GM23338 (cell line): ENCODE results near the gene FAM53B. TPM values are rescaled to one million over a fixed set of nuclear protein-coding genes. Genes with fewer than 3 reads are reported as not detected.
A peak's percentile ranks its signal among the peaks of the same experiment; 100 is the strongest.

Source experiments
- ATAC-seq: fragments of 200-7000 bp; cut with Tn5 transposase; 3 replicates; pipeline ENCODE4 v1.9.1; 2020
- DNase-seq: peaks from one replicate; pipeline ENCODE4 v3.0.0-alpha.2; 2015; ENCODE audit warnings: low spot score
- H2AFZ ChIP-seq: fragments of 200-600 bp; sonication (generic); 2 replicates; pipeline ENCODE4 v1.8.0; 2016; ENCODE audit warnings: antibody characterized with exemption, mild to moderate bottlenecking, moderate library complexity
- H3F3A ChIP-seq: fragments of 200-600 bp; sonication (generic); replicated peaks from 2 replicates; pipeline ENCODE4 v1.8.0; 2017; ENCODE audit warnings: antibody characterized with exemption, mixed run types, low read depth
- H3K27ac ChIP-seq: fragments of 200-600 bp; sonication (generic); 2 replicates; pipeline ENCODE4 v1.6.1; 2016; ENCODE audit warnings: low read depth
- H3K27me3 ChIP-seq: fragments of 200-600 bp; sonication (generic); 2 replicates; pipeline ENCODE4 v1.8.0; 2016; ENCODE audit warnings: mild to moderate bottlenecking, mixed run types, moderate library complexity; ENCODE audit not compliant: insufficient read depth
- H3K36me3 ChIP-seq: fragments of 200-600 bp; sonication (generic); 2 replicates; pipeline ENCODE4 v1.8.0; 2016; ENCODE audit warnings: mild to moderate bottlenecking; ENCODE audit not compliant: insufficient read depth
- H3K4me1 ChIP-seq: fragments of 200-600 bp; sonication (generic); 2 replicates; pipeline ENCODE4 v1.8.0; 2016; ENCODE audit warnings: mild to moderate bottlenecking, moderate library complexity; ENCODE audit not compliant: insufficient read depth
- H3K4me2 ChIP-seq: fragments of 200-600 bp; sonication (generic); 2 replicates; pipeline ENCODE4 v1.7.1; 2017; ENCODE audit warnings: mixed run types
- H3K4me3 ChIP-seq: fragments of 200-600 bp; sonication (generic); 2 replicates; pipeline ENCODE4 v1.6.1; 2016; ENCODE audit warnings: mixed run types
- H3K79me2 ChIP-seq: fragments of 200-600 bp; sonication (generic); replicated peaks from 2 replicates; pipeline ENCODE4 v1.8.0; 2017; ENCODE audit warnings: mild to moderate bottlenecking; ENCODE audit not compliant: insufficient read depth
- H3K9me2 ChIP-seq: fragments of 200-600 bp; sonication (generic); 2 replicates; pipeline ENCODE4 v1.8.0; 2017; ENCODE audit not compliant: insufficient read depth
- H4K20me1 ChIP-seq: fragments of 200-600 bp; sonication (generic); replicated peaks from 2 replicates; pipeline ENCODE4 v1.8.0; 2017; ENCODE audit warnings: mild to moderate bottlenecking; ENCODE audit not compliant: insufficient read depth
- H3K27ac Mint-ChIP-seq: 2 replicates; pipeline ENCODE4 v1.8.0; 2020; ENCODE audit warnings: inconsistent platforms, mild to moderate bottlenecking, moderate library complexity, mixed read lengths
- H3K27me3 Mint-ChIP-seq: 3 replicates; pipeline ENCODE4 v1.8.0; 2022; ENCODE audit warnings: low read depth, mild to moderate bottlenecking, moderate library complexity, mixed read lengths, inconsistent platforms; ENCODE audit not compliant: insufficient read depth, poor library complexity
- H3K36me3 Mint-ChIP-seq: 3 replicates; pipeline ENCODE4 v1.8.0; 2021; ENCODE audit warnings: low read depth, mild to moderate bottlenecking, inconsistent platforms, moderate library complexity, mixed read lengths
- H3K4me1 Mint-ChIP-seq: 3 replicates; pipeline ENCODE4 v1.8.0; 2020; ENCODE audit warnings: mild to moderate bottlenecking, inconsistent platforms, mixed read lengths
- H3K4me3 Mint-ChIP-seq: 3 replicates; pipeline ENCODE4 v1.8.0; 2021; ENCODE audit warnings: moderate library complexity, mild to moderate bottlenecking, inconsistent platforms, mixed read lengths
- H3K9me3 Mint-ChIP-seq: 3 replicates; pipeline ENCODE4 v1.8.0; 2020; ENCODE audit warnings: moderate library complexity, mild to moderate bottlenecking, inconsistent platforms, mixed read lengths
- CREB1 ChIP-seq: fragments of 250-450 bp; sonication (Bioruptor Pico); IDR thresholded peaks from 2 replicates; pipeline ENCODE4 v1.5.0; 2020; ENCODE audit warnings: low read depth, mild to moderate bottlenecking, moderate library complexity
- EZH2phosphoT487 ChIP-seq: fragments of 200-600 bp; sonication (generic); IDR thresholded peaks from one replicate; pipeline ENCODE4 v1.8.1; 2018; ENCODE audit warnings: antibody characterized with exemption; ENCODE audit not compliant: unreplicated experiment
- NANOG ChIP-seq: IDR thresholded peaks from 2 replicates; pipeline ENCODE4 v1.6.1; 2016; ENCODE audit warnings: antibody characterized with exemption, borderline replicate concordance
- POLR2AphosphoS5 ChIP-seq: IDR thresholded peaks from 2 replicates; pipeline ENCODE4 v1.6.1; 2016; ENCODE audit warnings: antibody characterized with exemption, low read depth
- REST ChIP-seq: IDR thresholded peaks from one replicate; pipeline ENCODE4 v1.6.1; 2018; ENCODE audit warnings: antibody characterized with exemption; ENCODE audit not compliant: unreplicated experiment
- STAT1 ChIP-seq: IDR thresholded peaks from one replicate; pipeline ENCODE4 v1.6.1; 2016; ENCODE audit warnings: antibody characterized with exemption; ENCODE audit not compliant: unreplicated experiment
- ZNF114 ChIP-seq: fragments of 250-450 bp; sonication (Bioruptor Pico); IDR thresholded peaks from 2 replicates; pipeline ENCODE4 v1.5.0; 2020; ENCODE audit warnings: mild to moderate bottlenecking, moderate library complexity
- ZNF331 ChIP-seq: fragments of 250-450 bp; sonication (Bioruptor Pico); IDR thresholded peaks from 2 replicates; pipeline ENCODE4 v1.5.0; 2020; ENCODE audit warnings: low read depth, mild to moderate bottlenecking, moderate library complexity
- polyA plus RNA-seq: library from polyadenylated mRNA; unstranded; fragments of >200 nt; fragmentation: Nextera tagmentation; extraction: Ambion mirVana; gene quantifications from 2 replicates; pipeline ENCODE4 v1.2.1, GENCODE V29; 2016
- total RNA-seq: library from RNA; depleted of rRNA; stranded (reverse); fragments of >200 nt; shearing (Covaris generic); gene quantifications from 2 replicates; pipeline ENCODE4 v1.2.3, GENCODE V29; 2014
- TF ChIP-seq, protein P1 (sequence below): fragments of 250-450 bp; sonication (Bioruptor Pico); IDR thresholded peaks from 2 replicates; pipeline ENCODE4 v1.5.0; 2020; ENCODE audit warnings: mild to moderate bottlenecking, moderate library complexity

Gene FAM53B
- total and polyA plus RNA-seq, 2 experiments from 2014 or later: 3.0 to 20.3 TPM

DNA sequence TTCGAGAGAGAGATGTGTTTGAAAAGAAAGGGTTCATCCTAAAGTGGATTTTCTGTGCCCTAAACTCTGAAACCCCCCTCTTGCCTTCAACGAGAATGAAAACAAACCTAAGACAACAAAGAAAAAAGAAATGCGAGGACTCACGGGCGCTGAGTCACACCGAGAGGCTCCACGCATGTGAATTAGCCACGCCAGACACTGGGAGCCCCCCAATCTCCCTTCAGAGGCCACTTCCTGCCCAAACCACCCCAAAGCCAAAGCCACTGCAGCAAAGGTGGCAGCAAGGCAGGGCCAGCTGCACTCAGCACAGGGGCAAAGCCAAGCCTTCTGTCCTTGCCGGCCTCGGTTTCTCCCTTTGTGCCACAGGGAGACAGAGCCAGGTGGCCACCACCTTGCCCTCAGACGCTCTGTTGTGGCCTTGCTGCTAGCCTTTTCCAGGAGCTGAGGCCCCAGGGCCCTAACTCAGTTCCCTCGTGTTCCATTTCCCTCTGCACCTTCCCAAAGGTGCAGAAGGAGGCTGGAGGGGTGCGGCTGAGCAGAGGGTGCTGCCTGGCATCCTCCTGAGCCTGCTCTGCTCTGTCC, 93.3 kb downstream of the FAM53B start (continued):
- TF ChIP-seq NANOG (no peak), CREB1 (no peak), ZNF114 (no peak)

DNA sequence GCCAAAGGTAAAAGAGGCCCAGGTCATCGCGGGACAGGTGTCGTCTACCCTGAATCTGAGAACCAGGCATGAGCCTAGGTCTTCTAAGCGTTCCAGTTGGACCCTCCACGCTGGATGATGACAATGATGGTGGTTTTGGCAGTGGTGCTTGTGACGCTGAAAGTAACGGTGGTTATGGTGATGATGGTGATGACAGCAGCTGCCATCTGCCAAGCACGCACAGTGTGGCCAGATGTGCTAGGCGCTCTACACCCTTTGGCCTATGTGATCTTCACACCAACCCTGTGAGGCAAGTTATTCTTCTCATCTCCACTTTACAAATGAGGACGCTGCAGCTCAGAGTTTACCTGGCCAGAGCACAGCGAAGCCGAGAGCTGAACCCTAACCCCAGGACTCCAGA, 93.9 kb downstream of the FAM53B start:
- Histone ChIP-seq H3K36me3 (no peaks in the 10 kb centered on the region), H3K27ac (0 out of 2 replicates have a peak overlapping the region, but pooled peaks have one; percentile 78), H2AFZ (no peak overlapping the region), H3K4me2 (peak overlapping the region; percentile 49), H3K4me3 (no peak overlapping the region), H3F3A (no peaks in the 10 kb centered on the region), H3K79me2 (no peaks in the 10 kb centered on the region), H3K27me3 (no peaks in the 10 kb centered on the region), H4K20me1 (no peaks in the 10 kb centered on the region), H3K4me1 (peaks cover 13% of the 10 kb centered on the region), H3K9me2 (no peaks in the 10 kb centered on the region)
- DNase-seq (no peak), ATAC-seq (peak; percentile 20)
- peaks cover 44% of the 10 kb centered on the region for H3K4me1 Mint-ChIP-seq
- peak overlapping the region; percentile 93 for H3K27ac Mint-ChIP-seq
- TF ChIP-seq ZNF331 (CRISPR knock-in tag) (no peak), STAT1 (no peak)
- peaks cover 5% of the 10 kb centered on the region for H3K27me3 Mint-ChIP-seq
- H3K4me3 Mint-ChIP-seq: peak overlapping the region; percentile 4; the same call in 1 of the 3 replicates
- H3K9me3 Mint-ChIP-seq: no peaks in the 10 kb centered on the region; the same call in 2 of the 3 replicates
- no peaks in the 10 kb centered on the region for H3K36me3 Mint-ChIP-seq

DNA sequence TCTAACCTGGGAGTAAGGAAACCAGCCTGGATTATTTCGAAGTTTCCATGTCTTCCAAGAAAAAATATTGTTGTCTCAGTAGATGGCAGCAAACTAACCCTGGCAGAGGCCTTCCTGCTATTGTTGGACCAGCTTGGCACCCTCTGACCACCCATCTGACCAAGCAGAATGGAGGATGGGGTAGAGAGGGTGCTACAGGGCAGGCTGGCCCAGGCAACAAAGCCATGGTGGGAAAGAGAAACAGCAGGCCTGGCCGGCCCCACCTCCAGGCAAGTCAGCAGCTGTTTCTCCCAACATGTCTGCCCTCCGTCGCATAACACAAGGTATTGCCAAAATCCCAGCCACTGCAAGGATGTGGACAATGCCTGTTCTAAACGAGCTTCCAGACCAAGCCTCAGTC, 95.0 kb downstream of the FAM53B start:
- no peak overlapping the region for H3K4me3 Mint-ChIP-seq
- H3K27me3 Mint-ChIP-seq: peaks cover 6% of the 10 kb centered on the region
- no peaks in the 10 kb centered on the region for H3F3A ChIP-seq
- H4K20me1 ChIP-seq: no peaks in the 10 kb centered on the region
- peaks cover 13% of the 10 kb centered on the region for H3K4me1 ChIP-seq
- no peak overlapping the region for H3K27ac ChIP-seq
- H3K36me3 Mint-ChIP-seq: no peaks in the 10 kb centered on the region
- no peaks in the 10 kb centered on the region for H3K9me2 ChIP-seq
- H3K9me3 Mint-ChIP-seq: no peaks in the 10 kb centered on the region; the same call in 2 of the 3 replicates
- peaks cover 42% of the 10 kb centered on the region for H3K4me1 Mint-ChIP-seq
- ATAC-seq (no peak), DNase-seq (no peak)
- no peak overlapping the region for H2AFZ ChIP-seq
- no peaks in the 10 kb centered on the region for H3K79me2 ChIP-seq
- H3K36me3 ChIP-seq: no peaks in the 10 kb centered on the region
- H3K4me3 ChIP-seq: no peak overlapping the region
- H3K4me2 ChIP-seq: no peak overlapping the region
- no peaks in the 10 kb centered on the region for H3K27me3 ChIP-seq
- H3K27ac Mint-ChIP-seq: no peak overlapping the region; the same call in 1 of the 2 replicates
- TF ChIP-seq EZH2phosphoT487 (no peak), REST (no peak), POLR2AphosphoS5 (no peak), ZNF331 (CRISPR knock-in tag) (no peak)
- TF ChIP-seq, protein P1, sequence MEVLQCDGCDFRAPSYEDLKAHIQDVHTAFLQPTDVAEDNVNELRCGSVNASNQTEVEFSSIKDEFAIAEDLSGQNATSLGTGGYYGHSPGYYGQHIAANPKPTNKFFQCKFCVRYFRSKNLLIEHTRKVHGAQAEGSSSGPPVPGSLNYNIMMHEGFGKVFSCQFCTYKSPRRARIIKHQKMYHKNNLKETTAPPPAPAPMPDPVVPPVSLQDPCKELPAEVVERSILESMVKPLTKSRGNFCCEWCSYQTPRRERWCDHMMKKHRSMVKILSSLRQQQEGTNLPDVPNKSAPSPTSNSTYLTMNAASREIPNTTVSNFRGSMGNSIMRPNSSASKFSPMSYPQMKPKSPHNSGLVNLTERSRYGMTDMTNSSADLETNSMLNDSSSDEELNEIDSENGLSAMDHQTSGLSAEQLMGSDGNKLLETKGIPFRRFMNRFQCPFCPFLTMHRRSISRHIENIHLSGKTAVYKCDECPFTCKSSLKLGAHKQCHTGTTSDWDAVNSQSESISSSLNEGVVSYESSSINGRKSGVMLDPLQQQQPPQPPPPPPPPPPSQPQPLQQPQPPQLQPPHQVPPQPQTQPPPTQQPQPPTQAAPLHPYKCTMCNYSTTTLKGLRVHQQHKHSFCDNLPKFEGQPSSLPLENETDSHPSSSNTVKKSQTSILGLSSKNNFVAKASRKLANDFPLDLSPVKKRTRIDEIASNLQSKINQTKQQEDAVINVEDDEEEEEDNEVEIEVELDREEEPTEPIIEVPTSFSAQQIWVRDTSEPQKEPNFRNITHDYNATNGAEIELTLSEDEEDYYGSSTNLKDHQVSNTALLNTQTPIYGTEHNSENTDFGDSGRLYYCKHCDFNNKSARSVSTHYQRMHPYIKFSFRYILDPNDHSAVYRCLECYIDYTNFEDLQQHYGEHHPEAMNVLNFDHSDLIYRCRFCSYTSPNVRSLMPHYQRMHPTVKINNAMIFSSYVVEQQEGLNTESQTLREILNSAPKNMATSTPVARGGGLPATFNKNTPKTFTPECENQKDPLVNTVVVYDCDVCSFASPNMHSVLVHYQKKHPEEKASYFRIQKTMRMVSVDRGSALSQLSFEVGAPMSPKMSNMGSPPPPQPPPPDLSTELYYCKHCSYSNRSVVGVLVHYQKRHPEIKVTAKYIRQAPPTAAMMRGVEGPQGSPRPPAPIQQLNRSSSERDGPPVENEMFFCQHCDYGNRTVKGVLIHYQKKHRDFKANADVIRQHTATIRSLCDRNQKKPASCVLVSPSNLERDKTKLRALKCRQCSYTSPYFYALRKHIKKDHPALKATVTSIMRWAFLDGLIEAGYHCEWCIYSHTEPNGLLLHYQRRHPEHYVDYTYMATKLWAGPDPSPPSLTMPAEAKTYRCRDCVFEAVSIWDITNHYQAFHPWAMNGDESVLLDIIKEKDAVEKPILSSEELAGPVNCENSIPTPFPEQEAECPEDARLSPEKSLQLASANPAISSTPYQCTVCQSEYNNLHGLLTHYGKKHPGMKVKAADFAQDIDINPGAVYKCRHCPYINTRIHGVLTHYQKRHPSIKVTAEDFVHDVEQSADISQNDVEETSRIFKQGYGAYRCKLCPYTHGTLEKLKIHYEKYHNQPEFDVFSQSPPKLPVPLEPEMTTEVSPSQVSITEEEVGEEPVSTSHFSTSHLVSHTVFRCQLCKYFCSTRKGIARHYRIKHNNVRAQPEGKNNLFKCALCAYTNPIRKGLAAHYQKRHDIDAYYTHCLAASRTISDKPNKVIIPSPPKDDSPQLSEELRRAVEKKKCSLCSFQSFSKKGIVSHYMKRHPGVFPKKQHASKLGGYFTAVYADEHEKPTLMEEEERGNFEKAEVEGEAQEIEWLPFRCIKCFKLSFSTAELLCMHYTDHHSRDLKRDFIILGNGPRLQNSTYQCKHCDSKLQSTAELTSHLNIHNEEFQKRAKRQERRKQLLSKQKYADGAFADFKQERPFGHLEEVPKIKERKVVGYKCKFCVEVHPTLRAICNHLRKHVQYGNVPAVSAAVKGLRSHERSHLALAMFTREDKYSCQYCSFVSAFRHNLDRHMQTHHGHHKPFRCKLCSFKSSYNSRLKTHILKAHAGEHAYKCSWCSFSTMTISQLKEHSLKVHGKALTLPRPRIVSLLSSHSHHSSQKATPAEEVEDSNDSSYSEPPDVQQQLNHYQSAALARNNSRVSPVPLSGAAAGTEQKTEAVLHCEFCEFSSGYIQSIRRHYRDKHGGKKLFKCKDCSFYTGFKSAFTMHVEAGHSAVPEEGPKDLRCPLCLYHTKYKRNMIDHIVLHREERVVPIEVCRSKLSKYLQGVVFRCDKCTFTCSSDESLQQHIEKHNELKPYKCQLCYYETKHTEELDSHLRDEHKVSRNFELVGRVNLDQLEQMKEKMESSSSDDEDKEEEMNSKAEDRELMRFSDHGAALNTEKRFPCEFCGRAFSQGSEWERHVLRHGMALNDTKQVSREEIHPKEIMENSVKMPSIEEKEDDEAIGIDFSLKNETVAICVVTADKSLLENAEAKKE (CRISPR knock-in tag): no peak
